Measurements from ENCODE around the gene XAGE1A.

DNA sequence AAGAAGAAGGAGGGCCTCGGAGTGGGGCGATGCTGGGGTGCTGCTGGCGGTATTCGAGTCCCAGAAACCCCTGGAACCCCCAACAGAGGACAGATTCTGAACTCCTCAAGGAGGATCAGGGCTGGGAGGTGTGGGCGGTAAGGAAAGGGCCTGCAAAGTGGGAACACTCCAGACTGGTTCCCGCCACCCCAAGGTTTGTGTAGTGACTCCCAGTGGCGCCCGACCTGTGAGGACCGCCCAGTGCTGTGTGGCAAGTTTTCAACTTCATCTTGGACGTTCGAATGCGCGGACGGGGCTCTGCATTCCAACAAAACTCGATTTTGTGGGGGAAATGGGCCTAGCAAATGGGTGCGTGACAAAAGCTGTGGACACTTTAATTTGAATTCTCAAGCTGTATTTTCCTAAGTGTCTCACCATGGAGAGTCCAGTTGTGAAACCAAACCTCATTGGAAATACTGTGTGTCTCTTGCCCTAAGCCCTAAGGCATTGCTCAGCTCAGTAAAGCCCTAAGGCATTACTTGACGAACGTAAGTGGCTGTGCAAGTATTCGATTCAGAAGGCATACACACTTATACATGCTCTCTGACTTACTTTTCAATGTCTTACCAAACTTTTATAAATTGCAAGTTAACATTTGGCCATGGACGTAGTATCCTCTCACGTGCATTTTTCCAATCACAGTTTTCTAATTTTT lies 48.7 kb downstream of the XAGE1A start:
- TF ChIP-seq, protein P1, sequence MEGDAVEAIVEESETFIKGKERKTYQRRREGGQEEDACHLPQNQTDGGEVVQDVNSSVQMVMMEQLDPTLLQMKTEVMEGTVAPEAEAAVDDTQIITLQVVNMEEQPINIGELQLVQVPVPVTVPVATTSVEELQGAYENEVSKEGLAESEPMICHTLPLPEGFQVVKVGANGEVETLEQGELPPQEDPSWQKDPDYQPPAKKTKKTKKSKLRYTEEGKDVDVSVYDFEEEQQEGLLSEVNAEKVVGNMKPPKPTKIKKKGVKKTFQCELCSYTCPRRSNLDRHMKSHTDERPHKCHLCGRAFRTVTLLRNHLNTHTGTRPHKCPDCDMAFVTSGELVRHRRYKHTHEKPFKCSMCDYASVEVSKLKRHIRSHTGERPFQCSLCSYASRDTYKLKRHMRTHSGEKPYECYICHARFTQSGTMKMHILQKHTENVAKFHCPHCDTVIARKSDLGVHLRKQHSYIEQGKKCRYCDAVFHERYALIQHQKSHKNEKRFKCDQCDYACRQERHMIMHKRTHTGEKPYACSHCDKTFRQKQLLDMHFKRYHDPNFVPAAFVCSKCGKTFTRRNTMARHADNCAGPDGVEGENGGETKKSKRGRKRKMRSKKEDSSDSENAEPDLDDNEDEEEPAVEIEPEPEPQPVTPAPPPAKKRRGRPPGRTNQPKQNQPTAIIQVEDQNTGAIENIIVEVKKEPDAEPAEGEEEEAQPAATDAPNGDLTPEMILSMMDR (IDR thresholded peaks at IDR 0.05; ENCODE audit: insufficient read depth, low read length, poor library complexity, severe bottlenecking) = no peak
- TF ChIP-seq EZH2phosphoT487 (conservative IDR thresholded peaks at IDR 0.05; ENCODE audit: low read length) = no peak
